Heart left ventricle (tissue), 13 donors: ENCODE data around the gene DDX42.

ENCODE experiments used
- POLR2A ChIP-seq, 2 donors: fragments of 450-650 bp; IDR thresholded peaks; one replicate each; pipeline ENCODE4 v1.6.1; 2017; ENCODE audit warnings: antibody characterized with exemption in 2 of 2, mild to moderate bottlenecking in 2 of 2, moderate library complexity in 2 of 2
- TF ChIP-seq, protein P1 (sequence below), 12 donors: fragments of 200-600 bp; sonication (generic) in 4 of 12; IDR thresholded peaks; one replicate each; pipeline versions ENCODE4 v1.5.0 to v1.8.0; 2018 to 2022; ENCODE audit warnings: antibody characterized with exemption in 12 of 12, mild to moderate bottlenecking in 5 of 12
- donor health status: ischemic (EF 13 %, LVEDD 7.1; RV severe dilation, severe dysfunction).
- donor health status: DM: no; HTN: yes; CAD: no.
- donor health status: DM: no; HTN: no; CAD: no.
- donor health status: ischemic (EF 25% LVEDD 6.9; RV normal size, moderate dysfunction).
- donor health status: ischemic (EF 25% LVEDD 5.7; RV mildly dilated, moderate dysfunction).
- donor health status: ischemic (EF 35%, LVEDD 5.7; RV mildly dilated, moderate dysfunction).
- donor health status: nonischemic (EF 11% LVEDD 7.7; RV severe dilation, severe dysfunction).
- donor health status: DM: yes; HTN: yes; CAD: no.
- donor health status: PGD.
- donor health status: ischemic (EF 29% LVEDD 5.4; RV normal size, mild dysfunction).
- donor health status: nonischemic (EF 23%, LVEDD 6.1; RV moderate dilation, normal function).

DNA sequence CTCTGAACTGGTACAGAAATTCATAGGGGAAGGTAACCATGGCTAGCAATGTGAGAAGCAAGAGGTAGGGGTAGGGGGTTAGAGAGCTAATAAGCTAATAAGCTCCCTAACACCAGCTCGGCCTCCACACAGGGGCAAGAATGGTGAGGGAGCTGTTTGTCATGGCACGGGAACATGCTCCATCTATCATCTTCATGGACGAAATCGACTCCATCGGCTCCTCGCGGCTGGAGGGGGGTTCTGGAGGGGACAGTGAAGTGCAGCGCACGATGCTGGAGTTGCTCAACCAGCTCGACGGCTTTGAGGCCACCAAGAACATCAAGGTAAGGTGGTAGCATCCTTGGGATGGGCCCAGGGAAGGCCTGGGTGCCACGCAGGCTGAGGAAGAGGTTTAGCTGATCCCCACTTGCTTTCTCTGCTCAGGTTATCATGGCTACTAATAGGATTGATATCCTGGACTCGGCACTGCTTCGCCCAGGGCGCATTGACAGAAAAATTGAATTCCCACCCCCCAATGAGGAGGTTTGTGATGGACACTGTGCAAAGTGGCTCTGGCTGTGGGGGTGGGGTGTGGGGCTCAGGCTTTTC lies 57.0 kb downstream of the DDX42 start:
- TF ChIP-seq, protein P1, sequence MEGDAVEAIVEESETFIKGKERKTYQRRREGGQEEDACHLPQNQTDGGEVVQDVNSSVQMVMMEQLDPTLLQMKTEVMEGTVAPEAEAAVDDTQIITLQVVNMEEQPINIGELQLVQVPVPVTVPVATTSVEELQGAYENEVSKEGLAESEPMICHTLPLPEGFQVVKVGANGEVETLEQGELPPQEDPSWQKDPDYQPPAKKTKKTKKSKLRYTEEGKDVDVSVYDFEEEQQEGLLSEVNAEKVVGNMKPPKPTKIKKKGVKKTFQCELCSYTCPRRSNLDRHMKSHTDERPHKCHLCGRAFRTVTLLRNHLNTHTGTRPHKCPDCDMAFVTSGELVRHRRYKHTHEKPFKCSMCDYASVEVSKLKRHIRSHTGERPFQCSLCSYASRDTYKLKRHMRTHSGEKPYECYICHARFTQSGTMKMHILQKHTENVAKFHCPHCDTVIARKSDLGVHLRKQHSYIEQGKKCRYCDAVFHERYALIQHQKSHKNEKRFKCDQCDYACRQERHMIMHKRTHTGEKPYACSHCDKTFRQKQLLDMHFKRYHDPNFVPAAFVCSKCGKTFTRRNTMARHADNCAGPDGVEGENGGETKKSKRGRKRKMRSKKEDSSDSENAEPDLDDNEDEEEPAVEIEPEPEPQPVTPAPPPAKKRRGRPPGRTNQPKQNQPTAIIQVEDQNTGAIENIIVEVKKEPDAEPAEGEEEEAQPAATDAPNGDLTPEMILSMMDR (IDR thresholded peaks at IDR 0.05), result no peak
- TF ChIP-seq POLR2A (IDR thresholded peaks at IDR 0.05), result no peak
